Adrenal gland (tissue), 12 donors: Measurements from ENCODE around the gene GPHN. TPM values are rescaled to one million over a fixed set of nuclear protein-coding genes. Genes with fewer than 3 reads are reported as not detected.

Experiments used
- DNase-seq, 7 donors: peaks; one replicate each; pipeline ENCODE4 v3.0.0-alpha.2; 2019 to 2020
- H3K27ac ChIP-seq, 5 donors: fragments of 200-600 bp; sonication (generic) in 4 of 5; 1 replicate in 3 of 5; 2 replicates in 2 of 5; pipeline versions ENCODE4 v1.5.1 to v1.8.0; 2016 to 2020; ENCODE audit warnings: mild to moderate bottlenecking in 1 of 5
- H3K27me3 ChIP-seq: fragments of 200-600 bp; 2 replicates; pipeline ENCODE4 v1.8.0; 2021
- H3K36me3 ChIP-seq, 2 donors: fragments of 200-600 bp; replicated peaks in 1 of 2; 1 replicate in 1 of 2; 2 replicates in 1 of 2; pipeline versions ENCODE4 v1.5.1 to v1.8.0; 2018 to 2022
- H3K4me1 ChIP-seq, 2 donors: fragments of 200-600 bp; replicated peaks in 1 of 2; 1 replicate in 1 of 2; 2 replicates in 1 of 2; pipeline versions ENCODE4 v1.5.1 to v1.8.0; 2018 to 2021
- H3K4me3 ChIP-seq, 4 donors: fragments of 200-600 bp; sonication (generic) in 3 of 4; one replicate each; pipeline ENCODE4 v1.5.1; 2016 to 2018
- H3K9me3 ChIP-seq, 3 donors: fragments of 200-600 bp; sonication (generic) in 1 of 3; replicated peaks in 1 of 3; 1 replicate in 2 of 3; 2 replicates in 1 of 3; pipeline versions ENCODE4 v1.5.1 to v1.8.0; 2016 to 2021
- POLR2A ChIP-seq, 2 donors: fragments of 450-650 bp; IDR thresholded peaks; one replicate each; pipeline ENCODE4 v1.6.1; 2017; ENCODE audit warnings: antibody characterized with exemption in 2 of 2, mild to moderate bottlenecking in 2 of 2, moderate library complexity in 1 of 2
- WGBS, 4 donors: extraction: QIAGEN DNeasy Blood & Tissue Kit in 2 of 4; methylation state at CpG; one replicate each; pipeline versions ENCODE4 v1.1.5 to v1.1.7; 2013 to 2017; 5-methylcytosine and 5-hydroxymethylcytosine counted together
- intact Hi-C, 2 donors: fragments of 100-400 bp; cut with DNase I; formaldehyde crosslinking; loops; one replicate each; pipeline versions ENCODE4 v1.14.1 to v1.15.0; 2022 to 2023
- polyA plus RNA-seq, 3 donors: library from polyadenylated mRNA; stranded (reverse); fragments of 200-250 nt in 2 of 3; fragments of 350-450 nt in 1 of 3; fragmentation: Illumina TruSeq in 1 of 3; extraction: RNeasy Lipid Tissue Mini Kit (QIAGEN cat#74804) in 1 of 3; gene quantifications; one replicate each; pipeline ENCODE4 v1.2.3, GENCODE V29; 2013 to 2014
- total RNA-seq, 9 donors: library from RNA; depleted of rRNA in 4 of 9; stranded (reverse); fragments of >200 nt in 4 of 9; fragments of 120-200 nt in 1 of 9; fragmentation: NEBNext Ultra II Directional in 1 of 9; extraction: Animal tissue kit (Norgen Biotek cat#: 25700) in 1 of 9; gene quantifications; one replicate each; pipeline versions ENCODE4 v1.1.0 to v1.2.4, GENCODE V29; 2013 to 2023
- TF ChIP-seq, protein P1 (sequence below), 6 experiments: fragments of 450-650 bp in 4 of 6; fragments of 200-600 bp in 2 of 6; sonication (generic) in 1 of 6; IDR thresholded peaks; 1 replicate in 5 of 6; 2 replicates in 1 of 6; pipeline versions ENCODE4 v1.5.1 to v1.8.0; 2016 to 2021; ENCODE audit warnings: antibody characterized with exemption in 6 of 6, mild to moderate bottlenecking in 2 of 6, moderate library complexity in 1 of 6
- donor health status: healthy with polysubstance abuse.
- donor health status: Bipolar disorder and iron deficiency.
- donor health status: DM: yes; HTN: yes; CAD: no.
- donor health status: DM: no; HTN: no; CAD: no.
- donor health status: DM: no; HTN: no; CAD: no.
- donor health status: DM: yes; HTN: yes; CAD: no.

GPHN gene
- total and polyA plus RNA-seq, 12 donors: 12.5 to 41.0 (median 24.0) TPM

DNA sequence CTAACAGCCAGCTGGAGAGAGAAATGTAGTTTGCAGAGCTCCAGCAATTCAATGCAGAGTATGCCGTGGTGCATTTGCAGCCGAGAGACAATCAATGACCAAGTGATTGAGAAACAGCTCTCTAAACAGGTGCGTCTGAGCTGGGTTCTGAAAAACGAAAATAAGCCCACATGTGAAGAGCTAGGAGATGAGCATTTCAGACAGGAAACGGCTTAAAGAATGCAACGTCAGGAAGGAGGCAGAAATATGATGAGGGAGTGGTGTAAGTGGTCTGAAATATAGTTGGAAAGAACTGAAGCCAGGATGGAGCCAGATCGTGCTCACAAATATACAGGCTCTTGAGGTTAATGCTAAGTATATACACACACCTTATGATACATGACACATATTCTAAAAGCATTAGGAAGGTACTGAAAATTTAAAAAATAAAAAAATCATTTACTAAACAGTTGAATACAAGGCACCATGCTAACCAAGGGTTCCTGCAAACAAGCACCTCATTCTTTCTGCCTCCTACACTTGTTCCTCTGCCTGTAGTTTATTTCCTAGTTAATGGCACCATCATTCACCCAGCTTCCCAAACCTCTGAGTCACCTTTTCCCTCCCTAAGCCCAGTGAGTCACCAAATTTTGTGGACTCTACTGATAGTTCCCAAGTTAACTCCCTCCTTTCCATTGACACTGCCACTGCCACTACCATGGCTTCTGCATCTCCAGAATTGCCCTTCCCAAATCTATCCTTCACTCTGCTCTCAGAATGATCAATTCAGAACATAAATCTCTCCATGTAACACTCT, 679.0 kb downstream of the GPHN start:
- TF ChIP-seq POLR2A (IDR thresholded peaks at IDR 0.05): no peak
- TF ChIP-seq, protein P1, sequence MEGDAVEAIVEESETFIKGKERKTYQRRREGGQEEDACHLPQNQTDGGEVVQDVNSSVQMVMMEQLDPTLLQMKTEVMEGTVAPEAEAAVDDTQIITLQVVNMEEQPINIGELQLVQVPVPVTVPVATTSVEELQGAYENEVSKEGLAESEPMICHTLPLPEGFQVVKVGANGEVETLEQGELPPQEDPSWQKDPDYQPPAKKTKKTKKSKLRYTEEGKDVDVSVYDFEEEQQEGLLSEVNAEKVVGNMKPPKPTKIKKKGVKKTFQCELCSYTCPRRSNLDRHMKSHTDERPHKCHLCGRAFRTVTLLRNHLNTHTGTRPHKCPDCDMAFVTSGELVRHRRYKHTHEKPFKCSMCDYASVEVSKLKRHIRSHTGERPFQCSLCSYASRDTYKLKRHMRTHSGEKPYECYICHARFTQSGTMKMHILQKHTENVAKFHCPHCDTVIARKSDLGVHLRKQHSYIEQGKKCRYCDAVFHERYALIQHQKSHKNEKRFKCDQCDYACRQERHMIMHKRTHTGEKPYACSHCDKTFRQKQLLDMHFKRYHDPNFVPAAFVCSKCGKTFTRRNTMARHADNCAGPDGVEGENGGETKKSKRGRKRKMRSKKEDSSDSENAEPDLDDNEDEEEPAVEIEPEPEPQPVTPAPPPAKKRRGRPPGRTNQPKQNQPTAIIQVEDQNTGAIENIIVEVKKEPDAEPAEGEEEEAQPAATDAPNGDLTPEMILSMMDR (IDR thresholded peaks at IDR 0.05): no peak
- Histone ChIP-seq H3K4me1 (no peaks in the 10 kb centered on the region), H3K36me3 (no peaks in the 10 kb centered on the region), H3K27ac (no peak overlapping the region), H3K9me3 (no peaks in the 10 kb centered on the region), H3K4me3 (no peak overlapping the region), H3K27me3 (peaks cover 3% of the 10 kb centered on the region)
- DNase-seq: peak in 6 of 7 donors; percentile 17 to 63 (median 34)
- intact Hi-C loops: no loop called here
- WGBS, 4 donors: 66 to 73% (median 71%) methylated on average over 7 of the region's 7 CpGs

- intact Hi-C loops: no loop called here
- no peaks in the 10 kb centered on the region for H3K9me3 ChIP-seq
- H3K4me3 ChIP-seq: no peak overlapping the region
- no peak overlapping the region for H3K27ac ChIP-seq
- WGBS, 4 donors: 85 to 89% (median 86%) methylated on average over 2 of the region's 2 CpGs
- DNase-seq: no peak
- TF ChIP-seq, protein P1 (IDR thresholded peaks at IDR 0.05): no peak
- no peak for TF ChIP-seq POLR2A (IDR thresholded peaks at IDR 0.05)
- no peaks in the 10 kb centered on the region for H3K36me3 ChIP-seq
- H3K27me3 ChIP-seq: peaks cover 3% of the 10 kb centered on the region
- H3K4me1 ChIP-seq: no peaks in the 10 kb centered on the region
These were observed 679.9 kb downstream of the GPHN start for GRCh38 chr14:67187826-67188225.

DNA sequence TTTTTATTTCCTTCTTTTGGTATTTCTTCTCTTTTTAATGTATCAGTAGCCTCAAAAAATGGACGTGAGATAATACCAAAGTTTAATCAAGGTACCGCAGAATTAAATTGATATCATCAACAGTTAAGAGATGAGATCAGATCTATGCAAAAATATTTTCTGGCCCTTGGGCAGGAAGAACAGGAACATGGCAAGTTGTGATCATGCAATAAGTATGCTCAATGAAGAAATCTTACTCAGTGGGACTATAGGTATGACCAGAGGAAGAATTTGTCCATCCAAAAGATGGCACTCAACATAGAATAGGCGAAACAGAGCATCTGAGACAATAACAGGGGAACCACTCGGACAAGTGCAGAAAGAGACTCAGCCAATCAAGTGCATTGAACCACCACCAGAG, 680.4 kb downstream of the GPHN start:
- DNase-seq: no peak
- no peaks in the 10 kb centered on the region for H3K36me3 ChIP-seq
- H3K4me1 ChIP-seq: no peaks in the 10 kb centered on the region
- no peak overlapping the region for H3K4me3 ChIP-seq
- peaks cover 3% of the 10 kb centered on the region for H3K27me3 ChIP-seq
- no peak for TF ChIP-seq POLR2A (IDR thresholded peaks at IDR 0.05)
- TF ChIP-seq, protein P1 (IDR thresholded peaks at IDR 0.05): no peak
- 87 to 94% (median 90%) methylated on average over 4 of the region's 4 CpGs for WGBS, 4 donors
- no peak overlapping the region for H3K27ac ChIP-seq
- intact Hi-C loops: no loop called here
- H3K9me3 ChIP-seq: no peaks in the 10 kb centered on the region

DNA sequence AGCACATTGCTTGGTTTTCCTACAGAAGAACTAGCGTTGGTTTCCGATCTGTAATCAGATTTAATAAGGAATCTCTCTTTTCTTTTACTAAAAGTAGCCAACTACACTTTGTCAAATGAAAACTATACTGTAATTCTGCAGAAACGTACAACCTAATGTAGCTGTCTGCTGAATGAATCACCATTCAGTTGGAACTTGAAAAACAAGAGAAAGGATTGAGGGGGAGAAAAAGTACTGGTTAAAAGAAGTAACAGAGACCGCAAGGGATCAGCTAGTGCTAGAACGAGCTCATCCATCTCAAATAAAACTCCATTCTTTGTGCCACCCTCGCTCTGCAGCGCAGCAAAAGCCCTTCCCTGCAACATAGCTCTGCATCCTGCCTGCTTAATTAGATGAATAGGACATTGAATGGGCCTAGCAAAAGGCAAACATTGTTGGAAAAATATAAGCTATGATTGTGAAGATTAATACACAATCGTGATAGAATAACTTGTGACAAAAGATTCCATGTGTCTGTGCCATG, 683.9 kb downstream of the GPHN start:
- no peak for DNase-seq
- Histone ChIP-seq H3K27ac (no peak overlapping the region), H3K27me3 (peaks cover 3% of the 10 kb centered on the region), H3K4me1 (no peaks in the 10 kb centered on the region), H3K4me3 (no peak overlapping the region), H3K9me3 (no peaks in the 10 kb centered on the region), H3K36me3 (no peaks in the 10 kb centered on the region)
- WGBS, 4 donors: 73 to 80% (median 76%) methylated on average over 8 of the region's 8 CpGs
- TF ChIP-seq POLR2A (IDR thresholded peaks at IDR 0.05): no peak
- TF ChIP-seq, protein P1 (IDR thresholded peaks at IDR 0.05): no peak
- intact Hi-C loops: no loop called here
